Umbilical cord (tissue), 2 donors: ENCODE results near the gene PRKAG3. TPM values are rescaled to one million over a fixed set of nuclear protein-coding genes. Genes with fewer than 3 reads are reported as not detected.

ENCODE experiments used
- DNase-seq: peaks from one replicate; pipeline ENCODE4 v3.0.0-alpha.2; 2015; ENCODE audit warnings: low spot score
- total RNA-seq: library from RNA; depleted of rRNA; stranded (reverse); fragments of >200 nt; gene quantifications from one replicate; pipeline ENCODE4 v1.2.3, GENCODE V29; 2014; ENCODE audit warnings: low replicate concordance; ENCODE audit not compliant: insufficient read depth

PRKAG3 gene
- total RNA-seq = not detected

- no peak for DNase-seq
These were observed at the start of gene PRKAG3 for GRCh38 chr2:218831378-218831990. PRKAG3 (minus strand) TSS chr2:218831803.

GRCh38 chr2:218880859-218881594, 49.4 kb upstream of the PRKAG3 start:
- no peak for DNase-seq

GRCh38 chr2:218880102-218880858, 48.7 kb upstream of the PRKAG3 start, which contains the start of gene WNT10A:
WNT10A (plus strand) TSS chr2:218880852; CDS start chr2:218880996, 144 bp downstream.
- DNase-seq = peak; percentile 63

DNA sequence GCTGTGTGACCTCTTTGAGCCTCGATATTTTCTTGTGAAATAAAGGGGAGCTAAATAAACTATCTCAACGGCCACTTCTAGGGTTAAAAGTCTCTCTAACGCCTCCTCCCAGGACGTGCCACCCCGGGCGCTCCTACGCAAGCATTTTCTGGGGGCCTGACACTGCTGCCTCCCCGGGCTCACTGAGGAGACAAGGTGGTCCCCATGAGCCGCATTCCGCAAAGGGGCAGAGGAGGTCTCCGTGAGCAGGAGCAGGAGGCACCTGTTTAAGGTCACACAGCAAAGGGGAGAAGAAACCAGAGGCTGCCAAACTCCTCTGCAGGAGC, 48.1 kb upstream of the PRKAG3 start:
- no peak for DNase-seq

GRCh38 chr2:218878926-218879761, 47.5 kb upstream of the PRKAG3 start:
- no peak for DNase-seq

DNA sequence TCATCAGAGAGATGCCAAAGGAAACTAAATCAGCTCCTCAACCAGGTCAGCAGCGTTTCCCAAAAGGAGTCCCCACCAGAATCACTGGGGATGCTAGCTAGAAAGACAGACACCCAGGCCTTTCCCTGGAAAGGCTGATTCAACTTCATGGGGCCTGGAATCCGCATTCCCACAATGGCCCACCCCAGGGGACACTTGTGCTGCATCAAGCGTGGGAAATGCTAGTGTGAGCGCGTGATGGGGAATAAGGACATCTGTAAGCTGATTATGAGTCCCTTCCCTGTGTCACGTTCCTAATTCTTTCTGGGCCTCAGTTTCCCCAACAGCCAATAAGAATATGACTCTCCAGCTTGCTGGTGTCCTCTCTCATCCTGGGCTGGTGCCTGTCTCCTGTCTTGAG, 46.9 kb upstream of the PRKAG3 start:
- no peak for DNase-seq

GRCh38 chr2:218877891-218878290, 46.3 kb upstream of the PRKAG3 start:
- DNase-seq = no peak

- no peak for DNase-seq
These were observed 45.7 kb upstream of the PRKAG3 start for GRCh38 chr2:218877331-218877730.

DNA sequence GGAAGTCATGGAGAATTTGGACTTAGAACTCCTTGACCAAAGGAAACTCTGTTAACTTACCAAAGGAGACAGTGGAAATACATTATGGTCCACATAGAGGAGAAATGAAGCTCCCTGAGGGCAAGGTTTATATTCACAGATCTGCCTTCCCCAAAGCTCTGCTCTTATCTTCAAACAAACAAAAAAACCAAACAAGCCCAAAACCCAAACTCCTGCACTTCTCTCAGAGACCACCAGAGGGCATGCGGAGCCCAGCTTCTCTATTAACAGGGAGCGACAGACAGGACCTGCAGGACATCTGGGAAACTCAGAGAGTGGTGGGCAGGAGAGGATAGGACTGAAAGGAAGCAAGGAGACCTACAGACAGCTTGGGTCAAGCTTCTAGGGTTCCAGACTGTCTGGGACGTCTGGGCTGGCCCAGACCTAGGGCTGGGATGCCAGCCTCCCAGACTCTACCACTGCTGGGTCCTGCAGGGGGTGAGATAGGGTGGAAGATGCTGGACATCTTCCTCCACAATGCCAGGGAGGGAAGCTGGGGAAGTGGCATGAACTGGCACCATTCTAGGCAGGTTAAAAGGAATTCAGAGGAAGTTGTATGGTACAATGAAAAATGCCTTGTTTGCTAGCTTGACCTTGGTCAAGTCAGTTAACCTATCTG, 45.1 kb upstream of the PRKAG3 start:
- peak; percentile 81 for DNase-seq

GRCh38 chr2:218875692-218876246, 44.2 kb upstream of the PRKAG3 start:
- DNase-seq = no peak

- no peak for DNase-seq
These were observed 42.0 kb upstream of the PRKAG3 start for GRCh38 chr2:218873359-218874194.

DNA sequence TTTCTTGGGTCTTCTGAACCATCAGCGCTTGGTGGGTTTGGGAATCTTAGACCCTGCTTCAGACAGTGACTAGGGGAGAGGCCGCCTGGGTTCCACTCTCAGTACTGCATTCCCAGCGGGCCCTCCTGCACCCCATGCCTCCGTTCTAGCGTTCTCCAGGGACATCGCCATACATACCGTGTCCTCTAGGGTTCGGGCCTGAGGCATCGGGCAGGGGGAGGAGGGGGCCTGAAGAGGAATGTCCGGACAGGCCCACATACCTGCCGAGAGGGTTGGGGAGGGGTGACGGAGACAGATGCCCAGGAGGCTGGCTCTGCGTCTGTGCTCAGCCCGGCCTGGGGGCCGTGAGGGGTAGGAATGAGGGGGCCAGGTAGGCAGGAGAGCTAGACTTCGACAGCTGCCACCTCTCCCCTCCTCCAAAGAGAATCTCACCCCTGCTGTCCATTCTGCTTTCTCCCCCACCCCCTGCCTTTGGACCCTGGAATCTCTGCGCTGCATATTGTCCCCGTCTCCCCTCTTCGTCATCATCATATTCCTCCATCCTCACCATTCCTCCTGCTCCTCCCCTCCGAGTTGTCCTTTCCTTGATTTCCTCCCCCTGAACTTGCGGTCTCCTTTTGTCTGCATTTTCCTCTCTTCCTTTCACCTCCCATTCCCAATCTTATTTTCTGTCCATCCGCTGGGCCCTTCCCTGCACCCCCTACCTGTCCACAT, 41.2 kb upstream of the PRKAG3 start:
- peak; percentile 46 for DNase-seq

GRCh38 chr2:218871345-218872302, 40.0 kb upstream of the PRKAG3 start:
- no peak for DNase-seq

- DNase-seq = no peak
These were observed 39.4 kb upstream of the PRKAG3 start for GRCh38 chr2:218870984-218871344.

DNA sequence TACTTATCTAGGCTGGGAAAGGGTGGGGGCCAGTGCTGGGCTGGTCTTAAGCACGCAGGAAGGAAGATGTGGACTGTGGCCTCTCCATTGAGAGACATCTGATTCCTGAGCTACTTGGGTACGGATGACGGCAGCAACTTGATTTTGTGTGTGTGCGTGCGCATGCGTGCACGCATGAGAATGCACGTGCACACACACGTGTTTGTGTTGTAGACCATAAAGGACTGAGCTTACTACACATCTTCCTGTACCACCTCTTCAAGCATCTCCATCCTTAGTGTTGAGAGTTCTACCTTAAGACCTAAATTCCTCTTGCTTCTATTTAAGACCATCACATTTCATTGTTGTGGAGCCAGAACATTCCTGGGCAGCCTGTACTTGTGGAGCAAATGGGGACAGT, 37.5 kb upstream of the PRKAG3 start:
- no peak for DNase-seq

DNA sequence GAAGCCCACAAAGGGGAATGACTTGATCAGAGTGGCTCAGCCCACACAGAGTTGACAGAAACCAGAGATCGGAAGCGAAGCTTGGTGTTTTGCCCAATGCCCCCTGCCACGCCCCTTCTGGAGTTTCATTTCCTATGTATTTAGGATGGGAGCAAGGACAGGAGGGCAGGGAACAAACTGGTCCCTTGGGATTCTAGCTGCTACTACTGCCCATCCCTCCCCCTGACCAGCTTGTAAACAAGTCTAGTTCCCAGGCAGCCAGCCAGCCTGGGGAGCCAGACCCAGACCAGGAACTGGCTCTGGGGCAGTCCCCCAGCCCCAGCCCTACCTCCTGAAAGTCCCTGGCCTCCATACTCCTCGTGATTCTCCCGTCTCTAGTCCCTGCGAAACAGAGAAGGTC, 36.3 kb upstream of the PRKAG3 start:
- no peak for DNase-seq

DNA sequence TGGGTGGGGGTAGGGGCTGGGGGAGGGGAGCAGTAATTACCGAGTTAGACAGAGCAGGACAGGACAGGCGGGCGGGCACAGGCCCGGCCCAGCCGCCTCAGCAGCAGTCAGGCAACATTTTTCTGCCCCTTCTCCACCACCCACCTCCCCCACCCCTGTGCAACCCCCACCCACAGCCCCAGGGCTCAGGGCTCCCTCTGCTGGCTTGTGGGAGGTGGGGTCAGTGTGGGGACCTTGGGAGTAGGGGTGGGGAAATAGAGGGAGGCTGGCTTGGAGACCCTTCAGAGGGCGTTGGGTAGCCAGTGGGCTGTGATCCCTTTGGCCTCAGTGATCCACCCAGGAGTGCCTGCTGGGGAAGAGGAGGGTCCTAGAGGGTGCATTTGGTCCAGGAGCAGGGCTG, 34.4 kb upstream of the PRKAG3 start:
- DNase-seq = no peak

DNA sequence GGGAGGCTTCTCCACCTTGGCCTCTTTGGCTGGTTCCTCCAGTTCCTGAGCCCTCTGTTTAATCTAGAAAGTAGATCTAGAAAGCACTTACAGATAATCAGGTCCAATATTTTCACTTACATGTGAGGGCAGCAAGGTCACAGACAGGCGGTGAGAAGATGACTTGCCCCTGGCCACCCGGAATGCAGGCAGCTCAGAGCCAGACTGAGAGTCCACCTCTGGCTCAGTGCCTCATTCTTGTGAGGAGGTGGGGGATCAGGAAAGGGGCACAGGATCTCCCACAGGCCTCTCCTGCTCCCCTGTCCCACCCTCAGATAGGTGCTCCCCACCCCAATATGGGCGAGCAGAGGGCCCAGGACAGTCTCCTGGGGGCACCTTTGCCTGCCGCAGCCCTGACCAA, 33.8 kb upstream of the PRKAG3 start:
- DNase-seq = no peak
